ENCODE measurements around the gene RIC3.
"Not testable (repeated sequence)": the region's sequence is repeated elsewhere in the genome, so short reads cannot be mapped to it uniquely, and the experiment has no call there.

RIC3 gene

GRCh38 chr11:8186429-8186828 lies 17.6 kb upstream of the RIC3 start:
- DNase-seq = no peak

GRCh38 chr11:8183111-8183510 lies 14.3 kb upstream of the RIC3 start:
- no peak for DNase-seq

- no peak for DNase-seq
Observed at GRCh38 chr11:8180469-8180868, 11.6 kb upstream of the RIC3 start.

- no peak for DNase-seq
Observed at GRCh38 chr11:8178297-8178696, 9.5 kb upstream of the RIC3 start.

GRCh38 chr11:8177136-8177535 lies 8.3 kb upstream of the RIC3 start:
- DNase-seq = no peak

GRCh38 chr11:8167796-8168195 lies 1.0 kb downstream of the RIC3 start:
- peak in 1 of 2 experiments; percentile 9 for DNase-seq

- no peak for DNase-seq
Observed at GRCh38 chr11:8164746-8165145, 4.1 kb downstream of the RIC3 start.

- not testable (repeated sequence) for DNase-seq
Observed at GRCh38 chr11:8161627-8162304, 7.1 kb downstream of the RIC3 start.

GRCh38 chr11:8156877-8157276 lies 11.9 kb downstream of the RIC3 start:
- DNase-seq = no peak

- no peak for DNase-seq
Observed at GRCh38 chr11:8149726-8150125, 19.1 kb downstream of the RIC3 start.

- no peak for DNase-seq
Observed at GRCh38 chr11:8138526-8138925, 30.3 kb downstream of the RIC3 start.

- no peak for DNase-seq
Observed at GRCh38 chr11:8127447-8127846, 41.4 kb downstream of the RIC3 start.

GRCh38 chr11:8126649-8127289 lies 42.1 kb downstream of the RIC3 start:
- no peak for DNase-seq

- no peak for DNase-seq
Observed at GRCh38 chr11:8122173-8122764, 46.6 kb downstream of the RIC3 start.

GRCh38 chr11:8111636-8112035 lies 57.2 kb downstream of the RIC3 start:
- DNase-seq = no peak

GRCh38 chr11:8110396-8110795 lies 58.4 kb downstream of the RIC3 start:
- peak; percentile 9 to 70 for DNase-seq

- DNase-seq = no peak
Observed at GRCh38 chr11:8109675-8110074, 59.1 kb downstream of the RIC3 start.

- no peak for DNase-seq
Observed at GRCh38 chr11:8108421-8108820, 60.4 kb downstream of the RIC3 start.

- DNase-seq = no peak
Observed at GRCh38 chr11:8107642-8108041, 61.2 kb downstream of the RIC3 start.

GRCh38 chr11:8106679-8107078 lies 62.1 kb downstream of the RIC3 start:
- DNase-seq = no peak

- no peak for DNase-seq
Observed at GRCh38 chr11:8105666-8106065, 63.2 kb downstream of the RIC3 start.

GRCh38 chr11:8105133-8105532 lies 63.7 kb downstream of the RIC3 start:
- DNase-seq = no peak

- no peak for DNase-seq
Observed at GRCh38 chr11:8103909-8104308, 64.9 kb downstream of the RIC3 start.

GRCh38 chr11:8102965-8103364 lies 65.9 kb downstream of the RIC3 start:
- no peak for DNase-seq
